OCI-M2 (cell line): Measurements from ENCODE around the gene FBXO2.
"Not testable (repeated sequence)": the region's sequence is repeated elsewhere in the genome, so short reads cannot be mapped to it uniquely, and the experiment has no call there.

Experiments used
- DNase-seq: peaks from one replicate; lab custom pipeline; 2025; ENCODE audit not compliant: unreplicated experiment; lab: John Stamatoyannopoulos, UW

Gene FBXO2

DNA sequence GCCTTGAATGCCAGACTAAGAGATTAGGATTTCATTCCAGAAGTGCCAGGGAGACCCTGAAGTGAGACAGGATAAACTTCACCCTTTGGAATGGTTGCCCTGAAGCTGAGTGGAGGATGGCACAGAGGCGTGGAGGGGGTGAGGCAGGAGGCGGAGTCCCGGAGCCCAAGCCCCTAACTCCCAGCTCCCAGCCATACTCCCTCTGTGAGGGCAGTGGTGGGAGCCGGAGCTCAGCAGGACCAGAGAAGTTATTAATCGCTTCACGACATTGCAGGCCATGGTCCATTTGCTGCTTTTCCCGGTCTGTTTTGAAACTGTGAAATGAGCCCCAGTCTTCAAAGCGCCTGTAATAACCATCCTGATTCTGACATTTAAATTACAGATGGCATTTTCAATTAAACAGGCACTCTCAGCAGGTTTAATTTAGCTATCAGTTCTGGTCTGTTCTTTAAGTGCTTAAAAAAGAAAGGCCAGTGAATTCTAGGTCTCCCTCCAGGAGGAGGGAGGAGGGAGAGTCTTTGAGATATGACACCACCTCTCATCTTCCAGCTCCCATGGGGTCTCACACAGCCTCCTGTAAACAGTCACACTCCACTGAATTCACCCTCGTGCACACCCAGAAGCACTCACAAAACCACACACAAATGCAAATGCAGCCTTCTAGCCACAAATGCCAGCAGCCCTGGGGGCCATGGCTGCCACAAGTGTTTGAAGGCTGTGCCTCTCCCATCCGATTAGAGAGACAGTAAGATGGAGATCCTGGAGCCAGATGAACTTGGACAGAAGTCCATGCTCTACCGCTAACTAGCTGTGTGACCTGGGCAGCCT is 19.6 kb downstream of the FBXO2 start:
- DNase-seq = no peak

DNA sequence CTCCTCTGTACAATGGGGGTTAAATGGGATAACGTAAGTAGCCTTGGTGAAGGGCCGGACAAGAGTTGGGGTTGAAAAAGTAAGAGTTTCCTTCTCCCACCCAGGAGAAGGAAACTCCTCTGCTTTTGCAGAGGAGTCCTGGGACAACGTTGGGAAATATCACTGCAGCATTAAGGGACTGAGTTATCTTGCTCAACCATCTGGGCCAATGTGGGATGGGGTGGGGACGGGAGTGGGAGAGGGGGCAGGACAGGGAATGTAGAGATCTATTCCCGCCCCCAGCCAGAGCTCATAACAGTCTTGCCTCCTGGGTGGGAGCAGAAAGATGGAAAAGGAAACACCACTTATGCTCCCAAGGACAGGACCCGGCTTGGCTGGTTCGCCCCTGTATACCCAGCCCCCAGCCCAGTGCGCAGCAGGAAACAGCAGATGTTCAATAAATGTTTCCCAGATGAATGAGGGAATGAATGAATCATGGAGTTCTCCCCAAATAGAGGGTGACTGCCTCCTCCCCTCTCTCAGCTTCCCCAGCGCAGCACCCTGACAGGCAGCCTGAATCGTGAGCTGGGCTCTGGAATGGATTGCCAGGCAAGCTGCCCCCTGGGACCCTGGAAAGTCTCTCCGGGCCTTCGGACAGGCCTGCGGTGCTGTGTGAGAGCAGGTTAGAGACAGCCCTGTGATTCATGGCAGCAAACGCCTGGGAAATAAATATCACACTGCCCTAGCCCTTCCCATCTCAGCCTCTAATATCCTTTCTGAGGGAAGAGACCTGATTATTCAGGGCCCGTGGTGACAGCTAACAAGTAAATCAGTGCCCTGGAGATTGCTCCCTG is 24.8 kb downstream of the FBXO2 start:
- DNase-seq = no peak

DNA sequence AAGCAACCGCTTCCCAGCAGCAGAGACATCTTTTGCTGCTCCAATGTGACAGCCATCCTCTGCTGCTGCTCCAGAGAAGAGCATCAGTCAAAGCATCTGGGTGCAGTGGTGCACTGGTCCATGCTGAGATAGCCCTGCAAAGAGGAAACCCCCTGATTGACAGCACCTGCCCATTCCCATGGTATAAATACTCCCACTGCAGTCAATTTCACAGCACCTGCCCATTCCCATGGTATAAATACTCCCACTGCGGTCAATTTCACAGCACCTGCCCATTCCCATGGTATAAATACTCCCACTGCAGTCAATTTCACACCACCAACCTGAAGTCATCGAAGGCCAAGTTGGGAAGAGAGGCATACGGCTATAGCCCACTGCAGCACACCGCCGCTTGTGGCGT is 25.5 kb downstream of the FBXO2 start:
- no peak for DNase-seq

DNA sequence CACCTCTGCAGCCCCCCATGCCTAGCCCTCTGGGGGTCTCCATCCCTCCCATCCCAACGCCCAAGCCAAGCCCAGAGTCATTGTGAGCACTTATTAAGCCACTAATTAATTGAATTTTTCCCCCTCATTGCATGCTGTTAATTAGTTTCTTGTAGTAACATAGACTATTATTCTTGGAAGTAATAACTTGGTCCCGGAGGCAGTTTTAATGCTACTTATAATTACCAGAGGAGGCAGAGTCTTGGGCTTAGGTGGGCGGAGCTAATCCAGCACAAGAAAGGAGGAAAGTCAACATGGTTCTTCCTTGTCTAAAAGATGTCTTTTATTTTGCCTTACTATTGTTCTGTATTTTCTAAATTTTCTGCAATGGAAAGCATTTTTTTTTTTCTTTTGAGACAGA is 27.7 kb downstream of the FBXO2 start:
- no peak for DNase-seq

DNA sequence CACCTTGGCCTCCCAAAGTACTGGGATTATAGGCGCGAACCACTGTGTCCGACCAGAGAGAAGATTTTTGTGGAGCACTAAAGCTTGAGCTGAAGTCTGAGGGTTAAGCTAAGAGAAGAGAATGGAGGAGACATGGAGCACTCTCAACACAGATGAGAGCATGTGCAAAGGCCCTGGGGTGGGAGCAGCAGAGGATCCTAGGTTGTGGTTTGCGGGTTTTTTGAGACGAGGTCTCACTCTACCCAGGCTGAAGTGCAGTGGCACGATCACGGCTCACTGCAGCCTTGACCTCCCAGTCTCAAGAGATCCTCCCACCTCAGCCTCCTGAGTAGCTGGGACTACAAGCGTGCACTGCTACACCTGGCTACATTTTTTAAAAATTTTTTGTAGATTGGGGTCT is 30.5 kb downstream of the FBXO2 start:
- no peak for DNase-seq

DNA sequence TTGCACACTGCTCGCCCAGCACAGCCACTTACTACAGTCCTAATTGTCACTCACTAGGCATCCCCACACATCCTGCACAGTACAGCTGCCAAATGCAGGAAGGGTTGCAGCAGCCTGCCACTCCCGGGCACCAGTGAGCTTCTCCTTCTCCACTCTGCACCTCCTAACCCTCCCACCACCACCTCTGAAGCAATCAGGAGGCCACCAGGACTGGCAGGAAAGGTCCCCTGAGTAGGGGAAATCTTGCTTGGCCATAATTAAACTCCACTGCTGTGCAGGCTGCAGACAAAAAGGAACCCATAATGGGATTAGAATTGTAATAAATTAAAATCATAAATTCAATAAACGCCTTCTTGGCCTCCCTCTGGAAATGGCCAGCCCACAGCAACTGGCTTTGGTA is 31.8 kb downstream of the FBXO2 start:
- DNase-seq = no peak

DNA sequence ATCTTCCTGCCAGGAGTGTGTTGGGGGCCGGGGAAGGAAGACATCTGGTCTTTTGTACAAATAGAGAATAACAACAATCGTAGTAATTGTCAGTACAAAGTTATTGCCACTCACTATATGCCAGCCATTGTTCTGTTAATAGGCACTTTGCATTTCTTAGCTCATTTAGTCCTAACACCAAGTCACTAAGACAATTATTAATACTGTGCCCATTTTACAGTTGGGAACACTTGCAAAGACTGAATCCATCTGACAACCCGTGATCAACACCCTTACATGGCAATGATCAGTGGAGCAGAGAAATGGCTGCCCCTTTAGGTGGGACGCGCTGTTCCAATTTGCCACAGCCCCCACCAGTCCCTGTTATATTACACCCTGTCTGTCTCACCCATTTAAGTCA is 33.3 kb downstream of the FBXO2 start:
- no peak for DNase-seq

DNA sequence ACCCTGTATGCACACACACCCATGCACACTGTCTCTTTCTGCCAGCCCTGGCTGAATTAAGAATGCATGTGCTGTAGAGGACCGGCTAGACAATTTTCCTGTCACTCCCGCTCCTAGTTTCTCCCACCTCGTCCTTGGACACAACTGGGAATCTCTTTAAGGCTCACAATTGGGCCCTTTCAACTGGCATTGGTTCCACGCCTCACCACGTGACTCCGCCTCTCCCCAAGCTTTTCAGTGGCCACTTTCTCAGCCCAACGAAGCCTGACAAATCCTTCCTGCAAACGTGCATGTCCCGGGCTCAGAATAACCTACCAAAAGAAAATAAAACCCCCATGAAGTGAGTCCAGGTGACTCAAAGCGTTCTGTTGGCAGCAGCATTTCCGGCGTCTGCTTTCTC is 33.8 kb downstream of the FBXO2 start:
- no peak for DNase-seq

DNA sequence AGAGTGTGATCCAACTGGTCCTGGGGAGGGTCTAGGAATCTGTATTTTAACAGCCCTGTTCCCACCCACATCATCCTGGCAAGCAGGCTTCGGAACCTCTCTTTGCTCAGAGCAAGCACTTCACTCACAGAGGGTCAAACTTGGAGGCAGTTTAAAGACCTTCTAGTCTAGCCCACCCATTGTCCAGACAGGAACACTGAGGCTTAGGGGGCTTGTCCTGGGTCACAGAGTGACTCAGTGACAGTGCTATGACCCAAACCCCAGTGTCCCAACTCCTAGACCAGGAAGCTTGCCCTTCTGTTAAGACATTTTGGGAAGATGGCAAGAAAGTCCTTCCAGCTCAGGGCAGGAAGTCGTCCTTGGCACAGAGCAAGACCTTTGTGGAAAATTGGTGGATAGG is 36.5 kb downstream of the FBXO2 start:
- DNase-seq = no peak

DNA sequence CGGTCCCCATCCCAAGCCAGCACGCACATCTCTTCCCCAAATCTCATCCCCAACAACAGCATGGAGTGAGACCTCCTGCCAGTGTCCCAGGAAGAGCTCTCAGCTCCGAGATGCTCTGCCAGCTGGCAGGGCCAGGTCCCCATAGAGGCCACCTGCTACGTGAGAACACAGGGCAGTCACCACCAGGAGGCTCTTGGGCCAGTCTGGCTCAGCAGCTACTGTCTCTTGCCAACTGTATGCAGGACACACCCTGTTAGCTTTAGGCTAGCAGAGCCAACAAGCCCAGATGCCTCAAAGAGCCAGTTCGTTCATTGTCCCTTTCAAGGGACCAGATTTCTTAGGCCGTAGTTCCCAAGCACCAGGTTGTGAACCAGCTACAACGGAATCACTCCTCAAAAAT is 36.9 kb downstream of the FBXO2 start:
- DNase-seq = no peak

DNA sequence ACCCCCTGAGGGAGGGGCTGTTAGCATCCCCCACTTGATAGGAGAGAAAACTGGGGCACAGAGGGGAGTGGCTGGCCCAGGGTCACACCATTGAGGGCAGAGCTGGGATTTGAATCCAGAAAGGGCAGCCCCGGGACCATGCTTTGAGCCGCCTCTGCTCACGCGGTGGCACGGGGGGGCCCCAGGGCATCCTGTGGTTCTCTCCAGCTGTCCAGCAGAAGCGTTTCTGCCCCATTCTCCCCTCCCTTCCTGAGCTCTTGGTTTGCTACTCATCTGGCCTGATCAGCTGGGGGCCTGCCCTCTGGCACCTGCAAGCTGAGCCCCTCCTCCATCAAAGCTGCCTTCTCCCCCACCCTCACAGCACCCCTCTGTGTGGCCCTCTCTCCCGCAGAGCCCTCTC is 37.5 kb downstream of the FBXO2 start:
- DNase-seq = no peak

DNA sequence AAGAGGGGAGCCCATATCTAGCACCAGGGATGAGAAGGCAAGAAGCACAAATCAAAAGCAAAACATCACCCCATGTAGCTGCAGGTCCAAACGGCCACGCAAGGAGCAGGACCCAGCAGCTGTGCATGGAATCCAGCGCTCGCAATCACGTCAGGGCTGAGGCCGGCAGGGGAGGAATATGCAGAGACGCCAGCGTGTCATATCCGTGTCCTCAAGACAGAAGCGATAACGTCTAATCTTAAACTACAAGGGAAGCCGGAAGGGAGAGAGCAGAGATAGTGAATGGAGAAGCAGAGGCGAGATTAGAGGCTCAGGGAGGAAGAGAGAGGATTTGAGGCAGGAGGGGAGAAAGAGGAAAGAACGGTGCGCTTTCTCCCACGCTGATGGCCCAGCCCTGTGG is 39.1 kb downstream of the FBXO2 start:
- DNase-seq = no peak

DNA sequence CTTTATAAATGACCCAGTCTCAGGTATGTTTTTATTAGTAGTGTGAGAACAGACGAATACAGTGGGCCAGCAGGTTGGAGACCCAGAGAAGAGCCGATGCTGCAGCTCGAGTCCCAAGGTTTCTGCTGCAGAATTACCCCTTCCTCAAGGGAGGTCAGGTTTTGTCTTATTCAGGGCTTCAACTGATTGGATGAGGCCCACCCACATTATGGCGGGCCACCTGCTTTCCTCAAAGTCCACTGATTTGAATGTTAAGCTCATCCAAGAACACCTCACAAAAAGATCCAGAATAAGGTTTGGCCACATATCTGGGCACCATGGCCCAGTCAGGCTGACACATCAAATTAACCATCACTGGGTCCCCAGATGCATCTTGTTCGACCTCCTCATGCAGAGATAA is 40.9 kb downstream of the FBXO2 start:
- no peak for DNase-seq

DNA sequence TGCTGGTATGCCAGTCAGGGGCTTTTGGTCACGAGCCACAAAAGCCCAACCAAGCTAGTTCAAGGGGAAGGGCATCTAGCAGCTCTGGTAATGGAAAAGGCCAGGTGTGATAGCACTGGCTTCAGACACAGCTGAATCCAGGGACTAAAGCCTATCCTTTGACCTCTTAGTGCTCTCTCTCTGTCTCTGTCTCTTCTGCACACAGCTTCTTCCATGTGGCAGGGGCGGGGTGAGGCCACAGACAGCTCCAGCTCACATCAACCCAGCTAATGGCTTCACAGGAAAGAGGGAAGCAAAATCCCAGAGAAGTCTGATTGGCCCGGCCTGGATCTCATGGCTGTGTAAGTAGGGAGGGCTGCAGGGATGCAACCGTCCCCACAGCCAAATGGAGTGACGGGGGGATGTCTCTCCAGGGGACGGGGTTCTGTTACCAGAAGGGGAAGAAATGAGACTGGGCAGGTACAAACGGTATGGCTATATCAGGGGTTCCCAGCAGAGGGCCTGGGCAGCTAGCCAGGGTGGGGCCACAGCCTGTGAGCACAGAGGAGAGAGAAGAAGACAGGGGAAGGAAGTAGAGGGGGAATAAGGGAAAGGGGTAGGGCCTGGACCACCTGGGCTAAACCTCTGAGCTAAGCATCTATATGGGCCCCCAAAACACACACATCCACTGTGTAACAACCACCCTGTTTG is 42.4 kb downstream of the FBXO2 start:
- no peak for DNase-seq

DNA sequence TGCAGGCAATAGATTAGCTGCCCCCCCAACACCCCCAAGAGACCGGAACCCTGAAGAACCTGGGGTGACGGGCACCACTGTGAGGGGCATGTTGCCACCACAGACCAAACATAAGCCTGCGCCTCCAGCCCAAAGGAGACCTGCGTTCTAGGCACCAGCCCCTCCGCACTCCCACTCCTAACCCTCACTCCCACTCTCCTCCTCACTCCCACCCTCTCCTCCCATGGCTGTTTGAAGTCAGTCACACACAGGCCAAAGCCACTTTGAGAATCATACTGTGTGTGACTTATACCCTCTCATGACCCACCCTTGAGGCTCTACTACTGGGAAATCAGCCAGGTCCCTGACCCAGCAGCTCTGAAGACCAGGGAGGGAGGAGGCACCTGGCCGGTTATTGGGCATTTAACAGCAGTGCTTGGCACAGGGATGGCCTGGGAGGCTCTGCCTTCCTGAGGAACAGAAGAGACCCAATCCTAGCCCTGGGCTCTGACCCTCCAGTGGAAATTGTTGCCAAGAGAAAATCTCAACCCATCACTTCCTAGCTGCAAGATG is 43.5 kb downstream of the FBXO2 start:
- no peak for DNase-seq

DNA sequence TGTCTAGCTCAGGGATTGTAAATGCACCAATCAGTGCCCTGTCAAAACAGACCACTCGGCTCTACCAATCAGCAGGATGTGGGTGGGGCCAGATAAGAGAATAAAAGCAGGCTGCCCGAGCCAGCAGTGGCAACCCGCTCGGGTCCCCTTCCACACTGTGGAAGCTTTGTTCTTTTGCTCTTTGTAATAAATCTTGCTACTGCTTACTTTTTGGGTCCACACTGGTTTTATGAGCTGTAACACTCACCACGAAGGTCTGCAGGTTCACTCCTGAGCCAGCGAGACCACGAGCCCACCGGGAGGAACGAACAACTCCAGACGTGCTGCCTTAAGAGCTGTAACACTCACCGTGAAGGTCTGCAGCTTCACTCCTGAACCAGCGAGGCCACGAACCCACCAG is 44.9 kb downstream of the FBXO2 start:
- DNase-seq = not testable (repeated sequence)

DNA sequence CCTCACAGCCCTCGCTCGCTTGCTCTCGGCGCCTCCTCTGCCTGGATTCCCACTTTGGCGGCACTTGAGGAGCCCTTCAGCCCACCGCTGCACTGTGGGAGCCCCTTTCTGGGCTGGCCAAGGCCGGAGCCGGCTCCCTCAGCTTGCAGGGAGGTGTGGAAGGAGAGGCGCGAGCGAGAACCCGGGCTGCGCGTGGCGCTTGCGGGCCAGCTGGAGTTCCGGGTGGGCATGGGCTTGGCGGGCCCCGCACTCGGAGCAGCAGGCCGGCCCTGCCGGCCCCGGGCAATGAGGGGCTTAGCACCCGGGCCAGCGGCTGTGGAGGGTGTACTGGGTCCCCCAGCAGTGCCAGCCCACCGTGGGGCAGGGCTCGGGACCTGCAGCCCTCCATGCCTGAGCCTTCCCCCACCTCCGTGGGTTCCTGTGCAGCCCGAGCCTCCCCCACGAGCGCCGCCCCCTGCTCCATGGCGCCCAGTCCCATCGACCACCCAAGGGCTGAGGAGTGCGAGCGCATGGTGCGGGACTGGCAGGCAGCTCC is 45.6 kb downstream of the FBXO2 start:
- not testable (repeated sequence) for DNase-seq

DNA sequence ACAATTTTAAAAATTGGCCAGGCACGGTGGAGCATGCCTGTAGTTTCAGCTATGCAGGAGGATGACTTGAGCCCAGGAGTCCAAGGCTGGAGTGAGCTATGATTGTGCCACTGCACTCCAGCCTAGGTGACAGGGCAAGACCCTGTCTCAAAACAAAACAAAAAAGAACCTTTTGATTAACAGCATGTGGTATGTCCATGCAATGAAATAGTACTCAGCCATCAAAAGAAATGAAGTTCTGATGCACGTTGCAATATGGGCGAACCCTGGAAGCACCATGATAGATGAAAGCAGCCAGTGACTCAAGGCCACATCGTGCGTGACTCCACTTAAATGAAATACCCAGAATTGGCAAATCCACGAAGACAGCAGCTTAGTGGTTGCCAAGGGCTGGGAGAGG is 47.5 kb downstream of the FBXO2 start:
- no peak for DNase-seq

DNA sequence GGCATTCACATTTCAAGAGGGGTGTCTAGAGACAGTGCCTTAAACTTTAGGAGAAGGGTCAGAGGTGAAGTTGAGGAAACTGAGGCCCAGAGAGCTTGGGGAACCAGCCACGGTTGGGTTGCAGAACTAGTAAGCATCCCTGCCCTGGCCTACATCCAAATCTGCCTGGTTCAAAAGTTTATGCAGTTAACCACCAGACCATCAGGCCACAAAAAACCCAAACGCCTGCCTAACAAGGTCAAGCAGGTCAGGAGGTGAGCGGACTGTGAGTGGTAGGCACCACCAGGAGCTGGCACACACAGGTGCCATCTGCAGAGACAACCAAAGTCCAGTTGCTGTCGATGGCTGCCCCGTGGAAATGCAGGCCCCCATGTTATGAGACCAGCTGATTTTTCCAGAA is 51.2 kb downstream of the FBXO2 start:
- no peak for DNase-seq

DNA sequence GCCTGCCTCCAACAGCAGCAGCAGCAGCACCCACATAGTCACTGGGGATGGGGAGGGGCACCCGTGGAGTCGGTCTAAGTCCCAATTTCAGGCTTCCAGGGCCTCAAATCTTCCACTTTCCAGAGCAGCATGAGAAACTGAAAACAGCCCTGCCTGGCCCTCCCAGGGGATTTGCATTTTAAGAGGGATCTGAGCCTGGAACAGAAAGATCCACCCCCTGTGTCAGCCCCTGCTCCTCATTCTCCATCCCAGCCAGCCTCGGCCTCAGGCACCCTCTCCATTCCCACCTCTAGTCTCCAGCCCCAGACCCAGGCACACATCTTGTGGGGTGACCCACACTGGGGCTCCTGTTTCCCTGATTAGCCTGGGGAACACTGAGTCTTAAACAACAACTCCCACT is 51.8 kb downstream of the FBXO2 start:
- DNase-seq = no peak

DNA sequence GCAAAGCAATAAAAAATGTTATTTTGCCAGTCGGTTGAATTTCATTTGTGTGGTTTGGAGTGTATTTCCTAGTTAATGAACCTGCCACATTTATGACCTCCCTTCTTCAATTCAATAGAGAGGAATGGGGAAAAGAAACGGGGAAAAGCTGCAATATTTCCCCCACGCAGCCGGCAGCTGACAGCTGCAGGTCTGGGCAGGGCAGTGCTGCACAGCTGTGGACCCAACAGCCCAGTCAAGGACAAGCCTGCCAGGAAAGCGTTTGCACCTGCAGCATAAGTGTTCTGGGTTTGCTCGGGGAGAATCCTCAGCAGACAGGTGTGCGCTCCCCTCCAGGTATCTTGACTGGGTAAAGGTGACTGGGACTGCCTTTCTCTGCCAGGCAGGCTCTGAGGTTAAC is 53.4 kb downstream of the FBXO2 start:
- no peak for DNase-seq
